Hematopoietic multipotent progenitor cell (in vitro differentiated cells): ENCODE data around the gene PTPRT. TPM values are rescaled to one million over a fixed set of nuclear protein-coding genes. Genes with fewer than 3 reads are reported as not detected.
A peak's percentile ranks its signal among the peaks of the same experiment; 100 is the strongest.
"Not testable (repeated sequence)": the region's sequence is repeated elsewhere in the genome, so short reads cannot be mapped to it uniquely, and the experiment has no call there.

ENCODE experiments used
- DNase-seq, 3 donors: peaks; one replicate each; pipeline ENCODE4 v3.0.0-alpha.2; 2011 to 2015; ENCODE audit warnings: low read depth in 2 of 3, low spot score in 2 of 3
- total RNA-seq: library from RNA; depleted of rRNA; stranded (reverse); fragments of >200 nt; gene quantifications from one replicate; pipeline ENCODE4 v1.2.3, GENCODE V29; 2012

The PTPRT gene
- total RNA-seq, 1 donor, result under 0.01 TPM

GRCh38 chr20:43188234-43188653 is 1.5 kb downstream of the PTPRT start:
- DNase-seq, result no peak

- DNase-seq, result peak; percentile 10 to 72 (median 52)
Measured at GRCh38 chr20:43187476-43188233, 2.1 kb downstream of the PTPRT start.

GRCh38 chr20:43186312-43186711 is 3.4 kb downstream of the PTPRT start:
- DNase-seq, result no peak

- DNase-seq, result no peak
Measured at GRCh38 chr20:43185901-43186300, 3.8 kb downstream of the PTPRT start.

- DNase-seq, result no peak
Measured at GRCh38 chr20:43183536-43184070, 6.1 kb downstream of the PTPRT start.

- DNase-seq, result no peak
Measured at GRCh38 chr20:43178080-43178479, 11.6 kb downstream of the PTPRT start.

GRCh38 chr20:43176726-43177125 is 13.0 kb downstream of the PTPRT start:
- no peak for DNase-seq

- no peak for DNase-seq
Measured at GRCh38 chr20:43171930-43172329, 17.8 kb downstream of the PTPRT start.

GRCh38 chr20:43170771-43171170 is 18.9 kb downstream of the PTPRT start:
- no peak for DNase-seq

GRCh38 chr20:43167615-43168014 is 22.1 kb downstream of the PTPRT start:
- no peak for DNase-seq

GRCh38 chr20:43167021-43167420 is 22.7 kb downstream of the PTPRT start:
- DNase-seq, result no peak

GRCh38 chr20:43165611-43166010 is 24.1 kb downstream of the PTPRT start:
- DNase-seq, result no peak

GRCh38 chr20:43164736-43165135 is 25.0 kb downstream of the PTPRT start:
- DNase-seq, result not testable (repeated sequence)

- no peak for DNase-seq
Measured at GRCh38 chr20:43161716-43162115, 28.0 kb downstream of the PTPRT start.

- DNase-seq, result no peak
Measured at GRCh38 chr20:43160941-43161340, 28.8 kb downstream of the PTPRT start.

GRCh38 chr20:43159994-43160393 is 29.7 kb downstream of the PTPRT start:
- no peak for DNase-seq

GRCh38 chr20:43155366-43156100 is 34.2 kb downstream of the PTPRT start:
- DNase-seq, result no peak

- no peak for DNase-seq
Measured at GRCh38 chr20:43151901-43152300, 37.8 kb downstream of the PTPRT start.

GRCh38 chr20:43151256-43151655 is 38.5 kb downstream of the PTPRT start:
- DNase-seq, result no peak

GRCh38 chr20:43140726-43141125 is 49.0 kb downstream of the PTPRT start:
- DNase-seq, result no peak

- no peak for DNase-seq
Measured at GRCh38 chr20:43138061-43138770, 51.5 kb downstream of the PTPRT start.
